Loucy (cell line): ENCODE results near the gene ZNF185.

Experiments used
- H2AFZ ChIP-seq: fragments of 200-600 bp; sonication (generic); 2 replicates; pipeline ENCODE4 v1.6.0; 2016; ENCODE audit warnings: antibody characterized with exemption, mild to moderate bottlenecking, low read length, moderate library complexity
- H3F3A ChIP-seq: fragments of 200-600 bp; 2 replicates; pipeline ENCODE4 v1.6.0; 2016; ENCODE audit warnings: antibody characterized with exemption, low read depth, mild to moderate bottlenecking
- H3K27me3 ChIP-seq: fragments of 200-600 bp; sonication (generic); 2 replicates; pipeline ENCODE4 v1.6.1; 2014; ENCODE audit warnings: low read length, mild to moderate bottlenecking; ENCODE audit not compliant: insufficient read depth, poor library complexity, severe bottlenecking
- H3K36me3 ChIP-seq: fragments of 200-600 bp; sonication (generic); 2 replicates; pipeline ENCODE4 v1.6.1; 2016; ENCODE audit warnings: low read length; ENCODE audit not compliant: insufficient read depth
- H3K4me1 ChIP-seq: fragments of 200-600 bp; sonication (generic); 2 replicates; pipeline ENCODE4 v1.5.1; 2014; ENCODE audit warnings: low read length, mild to moderate bottlenecking; ENCODE audit not compliant: insufficient read depth, poor library complexity, severe bottlenecking
- H3K4me2 ChIP-seq: fragments of 200-600 bp; sonication (generic); 2 replicates; pipeline ENCODE4 v1.6.0; 2014; ENCODE audit warnings: antibody characterized with exemption, low read length, low read depth, mild to moderate bottlenecking; ENCODE audit not compliant: poor library complexity, severe bottlenecking
- H3K4me3 ChIP-seq: fragments of 200-600 bp; sonication (generic); 2 replicates; pipeline ENCODE4 v1.5.1; 2014; ENCODE audit warnings: low read length, mild to moderate bottlenecking, mixed read lengths; ENCODE audit not compliant: poor library complexity, severe bottlenecking
- H3K79me2 ChIP-seq: fragments of 200-600 bp; sonication (generic); 2 replicates; pipeline ENCODE4 v1.6.1; 2014; ENCODE audit warnings: low read length; ENCODE audit not compliant: insufficient read depth
- H3K9ac ChIP-seq: fragments of 200-600 bp; sonication (generic); 2 replicates; pipeline ENCODE4 v1.6.0; 2014; ENCODE audit warnings: mild to moderate bottlenecking, low read depth, low read length, moderate library complexity; ENCODE audit not compliant: poor library complexity, severe bottlenecking
- H3K9me2 ChIP-seq: fragments of 200-600 bp; sonication (generic); replicated peaks from 2 replicates; pipeline ENCODE4 v1.6.1; 2016; ENCODE audit warnings: low read depth, low read length, mixed read lengths
- H3K9me3 ChIP-seq: fragments of 200-600 bp; sonication (generic); 2 replicates; pipeline ENCODE4 v1.6.1; 2014; ENCODE audit warnings: mild to moderate bottlenecking, antibody characterized with exemption, low read length, low read depth; ENCODE audit not compliant: insufficient read depth
- H4K20me1 ChIP-seq: fragments of 200-600 bp; sonication (generic); 2 replicates; pipeline ENCODE4 v1.6.0; 2014; ENCODE audit warnings: antibody characterized with exemption, low read length, mild to moderate bottlenecking; ENCODE audit not compliant: insufficient read depth, poor library complexity, severe bottlenecking
- CTCF ChIP-seq: fragments of 200-600 bp; sonication (generic); conservative IDR thresholded peaks from 2 replicates; pipeline ENCODE4 v1.5.1; 2014; ENCODE audit warnings: mild to moderate bottlenecking, antibody characterized with exemption, low read length
- EZH2phosphoT487 ChIP-seq: fragments of 200-600 bp; IDR thresholded peaks from 2 replicates; pipeline ENCODE4 v1.6.1; 2018; ENCODE audit warnings: antibody characterized with exemption, mild to moderate bottlenecking, moderate library complexity, borderline replicate concordance

Gene ZNF185

GRCh38 chrX:152937236-152937635, 39.4 kb downstream of the ZNF185 start:
- no peak overlapping the region for H3K4me2 ChIP-seq
- H4K20me1 ChIP-seq, result no peaks in the 10 kb centered on the region
- no peak overlapping the region for H3K9ac ChIP-seq
- TF ChIP-seq CTCF, result no peak
- TF ChIP-seq EZH2phosphoT487, result no peak
- H3F3A ChIP-seq, result no peaks in the 10 kb centered on the region
- H3K9me3 ChIP-seq, result no peaks in the 10 kb centered on the region
- no peaks in the 10 kb centered on the region for H3K27me3 ChIP-seq
- no peaks in the 10 kb centered on the region for H3K79me2 ChIP-seq
- no peak overlapping the region for H2AFZ ChIP-seq
- H3K4me1 ChIP-seq, result no peaks in the 10 kb centered on the region
- H3K36me3 ChIP-seq, result no peaks in the 10 kb centered on the region
- H3K4me3 ChIP-seq, result no peak overlapping the region
- H3K9me2 ChIP-seq, result no peaks in the 10 kb centered on the region

GRCh38 chrX:152941328-152942076, 43.6 kb downstream of the ZNF185 start:
- H3K9ac ChIP-seq, result peak overlapping the region; percentile 80
- TF ChIP-seq EZH2phosphoT487 (no peak), CTCF (peak; percentile 58)
- no peaks in the 10 kb centered on the region for H3K9me2 ChIP-seq
- H4K20me1 ChIP-seq, result no peaks in the 10 kb centered on the region
- peak overlapping the region; percentile 94 for H3K4me2 ChIP-seq
- H3K4me1 ChIP-seq, result no peaks in the 10 kb centered on the region
- no peaks in the 10 kb centered on the region for H3F3A ChIP-seq
- no peaks in the 10 kb centered on the region for H3K9me3 ChIP-seq
- H3K79me2 ChIP-seq, result no peaks in the 10 kb centered on the region
- H2AFZ ChIP-seq, result peak overlapping the region; percentile 96
- no peaks in the 10 kb centered on the region for H3K36me3 ChIP-seq
- peak overlapping the region; percentile 83 for H3K4me3 ChIP-seq
- no peaks in the 10 kb centered on the region for H3K27me3 ChIP-seq

GRCh38 chrX:152942077-152942442, 44.2 kb downstream of the ZNF185 start:
- Histone ChIP-seq H3K4me3 (peak overlapping the region; percentile 83), H3K4me2 (peak overlapping the region; percentile 76), H3F3A (no peaks in the 10 kb centered on the region), H3K79me2 (no peaks in the 10 kb centered on the region), H2AFZ (peak overlapping the region; percentile 93), H4K20me1 (no peaks in the 10 kb centered on the region), H3K9me3 (no peaks in the 10 kb centered on the region), H3K9ac (peak overlapping the region; percentile 69), H3K9me2 (no peaks in the 10 kb centered on the region), H3K27me3 (no peaks in the 10 kb centered on the region), H3K4me1 (no peaks in the 10 kb centered on the region), H3K36me3 (no peaks in the 10 kb centered on the region)
- no peak for TF ChIP-seq EZH2phosphoT487
- no peak for TF ChIP-seq CTCF
